D721Med (cell line): Measurements from ENCODE around the gene PDE6A.

Experiments
- DNase-seq: peaks from one replicate; pipeline ENCODE4 v3.0.0; 2011; ENCODE audit warnings: low spot score; ENCODE audit not compliant: insufficient read length
- FAIRE-seq: peaks from 2 replicates; lab custom pipeline; 2011; peaks lifted over from hg19 to GRCh38; lab: Jason Lieb, UNC
- TF ChIP-seq, protein P1 (sequence below): IDR thresholded peaks from 2 replicates; pipeline ENCODE4 v1.5.1; 2012; ENCODE audit warnings: mild to moderate bottlenecking, control low read depth; ENCODE audit not compliant: insufficient read depth; ENCODE audit errors: missing control alignments

PDE6A gene

DNA sequence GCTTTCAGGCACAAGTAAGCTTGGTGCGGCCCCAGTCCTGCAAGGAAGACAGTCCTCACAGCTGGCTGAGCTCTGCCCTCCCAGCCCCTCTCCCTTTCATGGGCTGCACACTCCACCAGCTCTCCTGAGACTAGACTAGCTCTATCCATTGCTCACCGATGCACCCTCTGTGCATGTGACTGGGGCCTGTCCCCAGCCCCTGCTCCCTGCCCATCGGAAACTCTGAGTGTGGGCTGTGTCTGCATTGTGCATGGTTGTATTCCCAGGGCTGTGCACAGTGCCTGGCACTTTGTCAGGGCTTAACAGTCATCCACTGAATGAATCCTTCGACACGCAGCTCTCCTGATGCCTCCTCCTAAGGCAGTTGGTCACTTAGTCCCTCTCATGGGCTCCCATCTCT lies 122.3 kb downstream of the PDE6A start:
- DNase-seq (no peak), FAIRE-seq (no peak)
- TF ChIP-seq, protein P1, sequence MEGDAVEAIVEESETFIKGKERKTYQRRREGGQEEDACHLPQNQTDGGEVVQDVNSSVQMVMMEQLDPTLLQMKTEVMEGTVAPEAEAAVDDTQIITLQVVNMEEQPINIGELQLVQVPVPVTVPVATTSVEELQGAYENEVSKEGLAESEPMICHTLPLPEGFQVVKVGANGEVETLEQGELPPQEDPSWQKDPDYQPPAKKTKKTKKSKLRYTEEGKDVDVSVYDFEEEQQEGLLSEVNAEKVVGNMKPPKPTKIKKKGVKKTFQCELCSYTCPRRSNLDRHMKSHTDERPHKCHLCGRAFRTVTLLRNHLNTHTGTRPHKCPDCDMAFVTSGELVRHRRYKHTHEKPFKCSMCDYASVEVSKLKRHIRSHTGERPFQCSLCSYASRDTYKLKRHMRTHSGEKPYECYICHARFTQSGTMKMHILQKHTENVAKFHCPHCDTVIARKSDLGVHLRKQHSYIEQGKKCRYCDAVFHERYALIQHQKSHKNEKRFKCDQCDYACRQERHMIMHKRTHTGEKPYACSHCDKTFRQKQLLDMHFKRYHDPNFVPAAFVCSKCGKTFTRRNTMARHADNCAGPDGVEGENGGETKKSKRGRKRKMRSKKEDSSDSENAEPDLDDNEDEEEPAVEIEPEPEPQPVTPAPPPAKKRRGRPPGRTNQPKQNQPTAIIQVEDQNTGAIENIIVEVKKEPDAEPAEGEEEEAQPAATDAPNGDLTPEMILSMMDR: no peak

DNA sequence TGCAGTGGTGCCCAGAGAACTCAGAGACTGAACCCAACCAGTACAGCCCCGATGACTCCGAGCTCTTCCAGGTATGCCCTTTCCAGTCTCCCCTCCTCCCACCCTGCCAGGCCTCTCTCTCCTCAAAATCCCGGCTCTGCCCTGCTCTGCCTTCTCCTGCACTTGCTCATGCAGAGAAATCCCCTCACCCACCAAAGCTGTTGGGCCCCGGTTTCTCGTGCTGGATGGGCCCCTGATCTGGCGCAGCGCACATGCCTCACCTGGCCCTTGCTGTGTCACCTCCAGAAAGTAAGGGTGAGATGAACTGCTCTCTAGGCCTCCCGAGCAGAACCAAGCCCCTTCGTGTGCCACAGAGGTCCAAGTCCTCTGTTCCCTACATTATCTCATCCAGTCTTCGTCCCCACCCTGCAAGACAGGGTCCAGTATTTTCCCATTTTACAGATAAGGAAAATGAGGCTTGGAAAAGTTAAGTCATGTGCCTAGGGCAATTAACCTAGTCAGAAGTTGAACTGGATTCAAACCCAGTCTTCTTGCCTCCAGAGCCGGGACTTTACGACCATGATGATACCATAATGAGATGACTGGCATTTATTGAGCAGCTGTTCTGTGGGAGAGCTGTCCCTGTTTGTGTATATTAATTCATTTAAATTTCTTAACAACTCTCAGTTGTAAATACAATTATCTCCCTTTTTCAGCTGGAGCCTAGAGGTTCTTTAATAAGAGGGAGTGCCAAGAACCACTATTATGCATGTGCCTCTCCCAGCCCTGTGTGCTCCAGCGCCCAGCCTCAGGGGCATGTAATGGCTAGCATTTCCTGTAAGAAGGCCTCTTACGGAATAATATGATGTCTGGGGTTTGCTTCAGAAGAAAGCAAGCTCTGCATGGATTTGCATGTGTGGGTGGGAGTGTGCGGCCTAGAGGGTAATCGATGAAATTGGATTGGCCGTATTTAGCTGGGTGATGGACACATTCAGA lies 123.8 kb downstream of the PDE6A start:
- TF ChIP-seq, protein P1: no peak
- DNase-seq (no peak), FAIRE-seq (no peak)

DNA sequence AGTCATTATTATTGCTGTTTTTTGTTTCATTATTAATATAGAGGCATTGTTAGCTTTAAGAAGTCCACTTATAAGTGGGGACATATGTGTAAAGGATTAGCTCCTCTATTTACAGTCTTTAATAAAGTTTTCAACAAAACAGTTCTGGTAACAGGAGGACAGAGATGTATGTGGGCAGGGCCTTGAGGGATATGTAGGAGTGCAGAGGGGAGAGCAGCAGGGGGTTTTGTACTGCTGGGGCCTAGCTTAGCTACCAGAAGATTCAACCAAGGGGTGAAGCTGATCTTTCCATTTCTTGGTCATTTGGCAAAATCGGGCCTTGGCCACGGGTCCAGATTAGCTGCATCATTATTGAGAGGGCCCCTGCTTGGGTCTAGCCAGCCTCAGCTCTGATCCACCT lies 124.6 kb downstream of the PDE6A start:
- FAIRE-seq: no peak
- TF ChIP-seq, protein P1: no peak

DNA sequence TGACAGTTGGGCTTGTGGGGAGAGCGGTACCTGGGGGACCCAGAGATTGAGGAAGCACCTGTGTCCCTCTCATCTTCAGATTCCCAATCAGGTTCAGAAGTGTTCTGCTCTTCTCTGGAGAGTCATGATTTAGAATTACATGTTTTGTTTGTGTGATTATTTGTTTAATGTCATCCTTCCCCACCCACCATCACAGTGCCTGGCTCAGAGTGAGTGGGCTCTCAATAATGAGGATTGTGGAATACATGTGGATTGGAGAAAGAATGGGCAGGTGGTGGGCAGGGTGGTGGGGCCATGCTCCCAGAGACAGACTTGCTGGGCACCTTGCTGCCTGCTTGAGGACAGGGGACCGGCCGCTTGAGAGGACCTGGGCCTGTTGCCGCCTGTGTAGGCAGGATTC lies 126.5 kb downstream of the PDE6A start:
- TF ChIP-seq, protein P1: no peak
- DNase-seq: no peak
- no peak for FAIRE-seq

More for the DNA sequence above, 124.6 kb downstream of the PDE6A start:
- DNase-seq: no peak

DNA sequence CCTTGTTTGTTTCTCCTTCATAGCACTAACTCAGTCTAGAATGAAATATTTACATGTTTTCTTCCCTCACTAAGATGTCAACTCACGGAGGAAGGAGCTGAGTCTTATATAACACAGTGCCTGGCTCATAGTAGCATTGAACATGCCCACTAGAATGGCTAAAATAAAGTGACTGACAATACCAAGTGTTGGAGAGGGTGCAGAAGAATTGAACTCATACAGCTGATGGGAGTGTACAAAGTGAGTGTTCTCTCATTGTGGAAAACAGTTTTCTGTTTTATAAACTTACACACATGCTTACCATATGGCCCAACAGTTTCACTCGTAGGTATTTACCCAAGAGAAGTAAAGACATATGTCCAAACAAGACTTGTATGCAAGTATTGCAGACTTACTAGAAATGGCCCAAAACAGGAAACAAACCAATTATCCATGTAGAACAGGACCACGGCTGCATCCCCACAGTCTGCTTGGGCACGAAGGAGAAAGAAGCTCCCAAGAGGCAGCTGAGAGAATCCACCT lies 127.0 kb downstream of the PDE6A start:
- TF ChIP-seq, protein P1: no peak
- FAIRE-seq (no peak), DNase-seq (no peak)

DNA sequence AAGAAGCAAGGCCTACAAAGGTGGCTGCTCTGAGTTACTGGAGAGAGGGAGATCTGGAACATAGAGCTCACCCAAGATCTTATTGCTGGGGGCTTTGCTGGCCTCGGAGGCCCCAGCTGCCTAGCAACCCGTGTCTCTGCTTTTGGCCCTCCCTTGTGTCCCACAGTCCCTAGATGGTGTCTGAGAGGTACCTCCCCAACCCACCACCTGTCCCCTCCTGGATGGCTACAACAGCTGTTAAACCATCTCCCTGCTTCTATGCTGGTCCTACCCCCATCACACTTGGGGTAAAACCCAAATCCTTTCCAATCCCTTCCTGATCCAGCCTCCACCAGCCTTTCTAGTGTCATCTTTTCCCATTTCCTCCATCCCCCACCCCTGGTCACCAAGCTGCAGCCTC lies 127.9 kb downstream of the PDE6A start:
- no peak for DNase-seq
- no peak for FAIRE-seq
- TF ChIP-seq, protein P1: no peak

DNA sequence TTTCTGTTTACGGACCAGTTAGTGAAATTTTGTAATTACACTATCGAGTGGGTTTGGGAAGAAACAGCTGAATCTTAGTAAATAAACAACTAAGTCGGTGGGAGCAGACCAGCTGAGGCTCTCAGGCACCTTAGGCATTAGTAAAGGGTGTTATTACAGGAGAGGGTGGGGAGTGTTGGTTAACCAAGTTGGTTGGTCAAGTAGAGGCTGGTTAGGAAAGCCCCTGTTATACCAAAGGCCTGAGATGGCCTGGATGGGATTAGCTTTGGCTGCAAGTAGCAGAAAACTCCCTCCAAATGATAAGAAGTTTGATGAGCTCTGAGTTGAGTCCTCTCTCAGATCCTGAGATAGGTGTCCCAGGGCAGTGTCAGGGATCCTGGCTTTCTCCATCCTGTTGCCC lies 133.1 kb downstream of the PDE6A start:
- no peak for DNase-seq
- TF ChIP-seq, protein P1: no peak
- no peak for FAIRE-seq
